HG03064 (cell line): ENCODE data around the gene ADAM20.
"Not testable (repeated sequence)": the region's sequence is repeated elsewhere in the genome, so short reads cannot be mapped to it uniquely, and the experiment has no call there.

Experiments used
- ATAC-seq: cut with Tn5 transposase; IDR thresholded peaks from one replicate; pipeline ENCODE4 v1.9.1; 2021; ENCODE audit warnings: low read depth; ENCODE audit not compliant: unreplicated experiment

ADAM20 gene

DNA sequence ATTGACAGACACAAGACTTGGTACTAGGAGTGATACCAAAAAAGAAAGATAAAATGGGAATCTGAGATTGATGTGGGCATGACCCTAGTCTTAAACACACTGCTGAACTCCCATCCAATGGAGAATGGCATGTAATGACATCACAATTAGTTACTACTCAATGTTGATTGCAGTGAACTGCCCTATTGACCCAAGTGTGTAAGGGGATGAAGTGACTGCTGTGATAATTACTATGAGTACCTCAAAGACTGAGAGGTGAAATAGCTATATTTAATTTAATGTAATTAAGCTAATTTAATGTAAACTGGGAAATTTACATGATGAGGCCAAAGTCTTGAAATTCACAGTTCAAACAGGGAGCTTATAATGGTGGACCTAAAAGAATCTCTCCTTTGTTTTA lies at the start of gene ADAM20:
Gene ADAM20, minus strand, starts transcription at position 101 of the 400 bp plus-strand sequence. CDS start 10,247 bp downstream, outside the sequence.
- ATAC-seq: no peak

DNA sequence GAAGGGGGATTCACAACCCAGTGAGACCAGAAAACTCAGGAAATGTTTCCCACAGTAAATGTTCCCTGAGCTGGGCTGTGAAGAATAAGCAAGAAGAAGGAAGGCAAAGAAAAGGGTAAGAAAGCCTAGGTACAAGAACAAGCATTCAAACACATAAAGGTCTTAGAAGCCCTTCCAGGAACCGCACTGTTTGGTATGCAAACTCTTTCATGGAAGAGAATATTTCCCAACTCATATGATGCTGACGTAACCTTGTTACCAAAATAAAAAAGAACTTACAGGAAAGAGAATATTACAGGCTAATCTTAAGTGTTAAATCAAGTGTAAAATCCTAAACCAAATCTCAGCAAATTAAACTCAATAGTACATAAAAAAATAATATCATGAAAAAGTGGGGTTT lies 42.1 kb upstream of the ADAM20 start:
- no peak for ATAC-seq

DNA sequence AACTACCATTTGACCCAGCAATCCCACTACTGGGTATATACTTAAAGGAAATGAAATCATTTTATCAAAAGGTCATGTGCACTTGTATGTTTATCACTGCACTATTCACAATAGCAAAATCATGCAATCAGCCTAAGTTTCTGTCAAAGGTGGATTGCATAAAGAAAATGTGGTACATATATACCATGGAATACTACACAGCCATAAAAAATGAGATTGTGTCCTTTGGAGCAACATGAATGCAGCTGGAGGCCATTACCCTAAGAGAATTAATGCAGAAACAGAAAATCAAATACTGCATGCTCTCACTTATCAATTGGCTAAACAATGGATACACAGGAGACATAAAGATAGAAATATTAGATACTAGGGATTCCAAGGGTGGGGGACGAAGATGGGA lies 38.2 kb upstream of the ADAM20 start:
- ATAC-seq: no peak

DNA sequence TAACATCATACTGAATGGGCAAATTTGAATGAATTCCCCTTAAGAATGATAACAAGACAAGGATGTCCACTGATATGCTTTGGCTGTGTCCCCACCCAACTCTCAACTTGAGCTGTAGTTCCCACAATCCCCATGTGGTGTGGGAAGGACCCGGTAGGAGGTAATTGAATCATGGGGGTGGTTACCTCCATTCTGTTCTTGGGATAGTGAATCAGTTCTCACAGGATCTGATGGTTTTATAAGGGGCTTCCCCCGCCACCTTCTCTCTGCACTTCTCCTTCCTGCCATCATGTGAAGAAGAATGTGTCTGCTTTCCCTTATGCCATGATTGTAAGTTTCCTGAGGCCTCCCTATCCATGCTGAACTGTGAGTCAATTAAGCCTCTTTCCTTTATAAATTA lies 36.3 kb upstream of the ADAM20 start:
- ATAC-seq: no peak

DNA sequence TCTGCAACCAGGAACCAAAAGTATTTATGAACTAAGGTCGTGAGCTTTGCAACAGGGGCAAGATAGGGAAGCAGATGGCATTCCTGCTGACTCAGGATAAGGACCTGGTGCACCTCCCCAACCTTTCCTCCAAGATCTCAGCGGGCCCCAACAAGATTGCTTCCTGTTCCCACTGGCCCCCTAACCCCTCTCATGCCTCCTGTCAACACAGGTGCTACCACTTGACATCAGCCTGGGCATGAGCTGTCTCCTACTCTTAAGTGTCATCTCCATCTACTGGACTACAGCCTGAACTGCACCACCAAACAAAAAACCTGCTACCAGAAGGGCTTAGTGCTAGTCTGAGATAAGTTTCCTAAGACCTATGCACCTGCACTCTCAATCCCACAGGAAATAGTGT lies 33.0 kb upstream of the ADAM20 start:
- no peak for ATAC-seq

DNA sequence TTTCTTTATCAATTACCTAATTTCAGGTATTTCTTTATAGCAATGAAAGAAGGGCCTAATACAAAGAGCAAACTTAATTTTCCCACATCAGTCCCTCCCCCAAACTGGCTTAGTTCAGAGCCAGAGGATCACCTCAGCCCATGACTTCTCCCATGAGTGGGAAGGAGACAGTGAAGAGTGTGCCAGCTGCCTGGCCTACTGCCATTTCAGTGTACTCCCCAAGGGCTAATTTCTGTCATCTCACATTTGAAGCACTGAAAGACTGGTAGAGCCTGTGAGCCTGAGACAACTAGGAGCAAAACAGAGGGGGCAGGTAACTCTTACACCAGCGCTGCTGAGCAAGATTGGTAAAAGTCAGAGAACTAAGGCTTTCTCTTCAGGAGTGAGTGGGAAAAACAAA lies 29.1 kb upstream of the ADAM20 start:
- ATAC-seq: no peak

DNA sequence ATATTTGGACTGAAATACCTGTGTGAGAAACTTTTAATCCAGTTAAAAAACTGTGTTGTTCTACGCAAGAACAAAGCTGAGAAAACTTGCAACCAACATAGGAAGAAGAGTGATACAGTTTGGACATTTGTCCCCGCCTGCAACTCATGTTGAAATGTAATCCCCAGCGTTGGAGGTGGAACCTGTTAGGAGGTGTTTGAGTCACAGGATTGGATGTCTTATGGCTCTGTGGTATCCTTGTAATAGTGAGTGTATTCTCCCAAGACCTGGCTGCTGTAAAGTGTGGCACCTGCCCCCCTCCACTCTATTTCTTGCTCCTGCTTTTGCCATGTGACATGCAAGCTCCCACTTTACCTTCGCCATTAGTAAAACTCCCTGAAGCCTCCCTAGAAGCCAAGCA lies 28.6 kb upstream of the ADAM20 start:
- ATAC-seq: no peak

DNA sequence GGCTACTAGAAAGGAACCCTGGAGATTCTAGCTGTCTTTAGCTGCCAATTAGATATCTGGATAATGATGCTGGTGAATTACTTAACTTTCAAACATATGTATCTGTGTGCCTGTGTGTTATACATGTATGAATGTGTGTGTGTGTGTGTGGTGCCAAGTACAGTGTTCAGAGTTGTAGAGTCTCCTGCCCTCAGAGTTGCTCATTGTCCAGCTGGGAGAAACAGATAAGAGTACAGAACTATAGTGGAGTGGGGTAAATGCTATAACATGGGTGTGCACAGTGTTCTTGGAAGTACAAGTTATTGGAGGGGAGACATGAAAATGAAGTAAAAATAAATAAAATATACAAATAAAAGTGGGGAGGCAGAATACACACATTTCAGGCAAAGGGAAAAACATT lies 23.6 kb upstream of the ADAM20 start:
- ATAC-seq: no peak

DNA sequence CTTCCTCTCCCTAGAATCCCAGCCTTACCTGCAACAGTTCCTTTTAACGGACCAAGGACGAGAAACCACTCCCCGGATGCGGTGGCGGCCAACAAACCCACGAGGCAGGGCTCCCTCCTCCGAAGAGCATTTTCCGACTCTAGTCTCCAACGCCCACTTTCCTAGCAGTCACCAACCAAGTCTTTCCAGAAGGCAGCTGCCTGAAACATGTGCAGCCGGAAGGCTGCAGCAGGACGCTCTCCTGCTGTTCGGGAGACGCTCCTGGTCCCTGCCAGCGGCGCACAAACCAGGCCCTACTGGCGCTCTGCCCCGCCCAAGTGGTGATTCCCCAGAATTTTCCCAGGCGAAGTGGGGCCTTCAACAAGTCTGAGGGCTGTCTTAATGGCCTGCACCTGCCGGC lies 21.1 kb upstream of the ADAM20 start:
- ATAC-seq: no peak

DNA sequence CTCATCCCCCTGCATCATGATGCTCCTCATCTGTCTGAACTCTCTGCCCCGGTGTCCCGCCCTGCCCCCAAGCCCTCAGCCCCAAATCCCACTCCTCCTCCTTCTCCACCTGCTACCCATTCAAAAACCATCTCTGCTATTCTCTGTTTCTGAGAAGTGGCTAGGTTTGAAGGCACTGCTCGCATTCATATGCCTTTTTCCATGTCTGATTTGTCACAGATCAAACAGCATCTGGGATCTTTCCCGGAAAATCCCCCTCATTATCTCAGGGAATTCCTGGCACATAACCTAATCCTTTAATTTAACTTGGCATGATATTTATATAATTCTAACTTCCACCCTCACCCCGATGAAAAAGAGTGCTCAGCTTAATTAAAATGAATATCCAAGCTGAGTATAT lies 3.3 kb upstream of the ADAM20 start:
- no peak for ATAC-seq

DNA sequence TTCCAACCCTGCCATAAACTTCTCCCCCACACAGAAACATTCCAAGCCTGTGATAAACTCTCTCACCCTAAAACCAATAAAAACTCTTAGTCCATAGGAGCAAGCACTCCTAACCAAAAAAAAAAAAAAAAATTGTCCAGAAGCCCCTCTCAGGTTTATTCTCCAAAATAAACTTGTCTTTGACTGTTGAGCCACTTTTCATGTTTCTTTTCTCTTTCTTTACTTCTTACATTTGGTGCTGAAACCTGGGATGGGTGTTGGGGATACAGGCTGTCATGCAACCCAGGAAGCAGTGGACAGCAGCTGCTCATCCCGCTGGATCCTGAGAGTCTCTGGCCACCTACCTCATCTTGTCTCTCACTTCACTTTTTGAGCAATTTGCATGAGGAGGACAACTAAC lies 2.0 kb upstream of the ADAM20 start:
- no peak for ATAC-seq

DNA sequence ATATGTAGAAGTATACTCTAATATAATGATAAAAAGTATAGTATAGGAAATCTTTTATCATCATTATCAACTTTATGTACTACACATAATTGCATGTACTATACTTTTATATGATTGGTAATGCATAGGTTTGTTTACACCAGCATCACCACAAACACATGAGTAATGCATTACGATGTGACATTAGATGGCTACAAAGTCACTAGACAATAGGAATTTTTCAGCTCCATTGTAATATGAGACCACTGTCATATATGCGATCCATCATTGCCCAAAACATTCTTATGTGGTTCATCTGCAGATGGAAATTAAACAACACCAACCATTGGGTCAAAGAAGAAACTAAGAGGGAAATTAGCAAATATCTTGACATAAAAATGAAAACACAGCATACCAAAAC lies 4.4 kb downstream of the ADAM20 start:
- no peak for ATAC-seq

DNA sequence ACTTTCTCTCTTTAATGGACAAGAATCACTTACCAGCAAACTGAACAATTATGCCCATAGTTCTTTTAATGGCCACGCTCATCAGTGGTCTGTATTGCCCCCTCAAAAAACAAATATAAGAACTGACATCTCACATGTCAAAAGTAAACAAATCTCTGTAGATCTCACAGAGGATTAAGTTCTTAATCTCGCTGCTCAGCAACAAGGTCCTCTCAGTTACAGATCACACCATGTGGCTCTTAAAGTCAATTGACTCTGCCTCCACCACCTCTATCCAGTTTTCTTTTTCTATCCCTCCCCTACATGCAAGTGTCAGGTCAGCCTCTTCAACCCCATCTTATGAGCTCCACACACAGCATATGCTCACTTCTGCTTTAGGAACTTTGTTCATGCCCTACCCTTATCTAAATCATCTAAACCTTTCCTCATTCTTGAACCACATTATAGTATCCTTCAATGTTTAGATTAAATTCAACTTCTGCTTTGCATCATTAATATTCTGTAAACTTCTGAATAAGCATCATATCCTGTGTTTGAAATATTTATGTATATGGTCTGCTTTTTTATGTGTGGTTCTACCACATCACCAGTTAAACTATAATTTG lies 7.2 kb downstream of the ADAM20 start:
- no peak for ATAC-seq

DNA sequence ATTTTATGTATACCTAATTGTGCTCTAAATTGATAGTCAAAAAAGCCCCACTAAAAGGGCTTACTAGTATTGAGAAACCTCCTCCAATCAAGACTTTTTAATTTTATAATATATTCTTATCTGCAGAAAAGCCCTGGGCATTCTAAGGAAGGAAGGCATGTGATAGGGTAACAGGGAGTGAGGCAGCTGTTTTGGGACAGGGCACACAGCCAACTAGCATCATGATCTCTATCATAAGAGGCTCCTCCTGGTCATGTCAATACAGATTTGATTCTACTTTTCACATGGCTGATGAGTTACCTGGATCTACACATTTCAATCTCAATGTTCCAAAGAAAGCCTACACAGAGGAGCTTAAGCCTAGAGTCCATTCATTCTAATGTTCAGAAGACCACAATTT lies 9.1 kb downstream of the ADAM20 start:
- no peak for ATAC-seq

DNA sequence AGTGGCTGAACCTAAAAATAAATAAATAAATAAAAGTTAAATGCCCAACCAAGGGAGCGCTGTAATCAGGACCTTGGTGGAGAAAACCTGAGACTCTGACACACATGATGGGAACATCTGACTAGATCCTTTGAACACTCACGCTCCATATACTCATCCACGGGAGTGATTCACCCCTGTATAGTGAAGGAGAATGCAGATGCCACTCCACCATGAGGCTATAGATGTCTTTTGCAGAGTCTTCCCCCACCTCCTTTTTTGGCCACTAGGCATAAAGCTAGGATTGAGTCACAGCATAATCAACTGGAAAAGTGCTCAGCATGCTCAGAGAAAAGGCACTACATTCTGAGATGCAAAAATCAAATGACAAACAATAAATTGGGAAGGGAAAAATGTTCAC lies 19.0 kb downstream of the ADAM20 start:
- ATAC-seq: no peak

DNA sequence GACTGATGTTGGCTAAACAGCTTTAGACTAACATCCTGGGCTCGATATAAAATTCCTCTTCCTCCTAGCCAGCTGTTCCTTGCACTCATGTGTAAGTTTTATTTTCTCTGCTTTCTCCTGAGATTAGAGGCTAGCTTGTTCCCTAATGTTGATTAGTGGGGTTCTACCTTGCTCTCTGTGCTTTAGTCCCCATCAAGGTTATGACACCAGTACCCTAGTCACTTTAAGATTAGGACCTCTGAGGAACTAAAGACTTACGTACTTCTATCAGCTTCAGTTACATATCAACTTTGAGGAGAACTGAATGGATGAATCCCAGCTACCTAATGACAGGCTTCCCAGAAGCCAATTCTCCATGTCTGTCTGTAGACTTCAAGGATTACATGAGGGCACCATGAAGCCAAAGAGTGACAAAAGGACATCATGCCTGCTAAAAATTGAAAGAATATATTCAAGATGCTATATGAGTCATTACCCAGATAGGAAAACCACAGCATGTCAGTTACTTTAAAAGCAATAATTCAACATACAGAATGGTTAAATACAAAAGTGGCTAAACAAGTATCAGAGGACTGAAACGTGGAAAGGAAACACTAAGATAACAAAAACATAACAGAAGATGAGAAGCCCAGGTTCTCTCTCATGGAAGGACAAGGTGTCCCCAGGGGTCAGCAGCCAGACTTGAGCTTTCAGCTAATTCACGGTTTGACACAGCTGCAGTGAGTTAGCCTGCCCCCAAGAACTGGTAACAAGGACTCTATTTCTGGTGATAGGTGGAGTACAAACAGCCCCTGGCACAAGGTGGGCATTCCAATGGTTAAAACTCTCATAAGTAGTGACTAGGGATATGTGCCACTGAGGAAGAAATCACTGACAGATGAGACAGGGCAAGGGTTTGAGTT lies 20.4 kb downstream of the ADAM20 start:
- ATAC-seq: no peak

DNA sequence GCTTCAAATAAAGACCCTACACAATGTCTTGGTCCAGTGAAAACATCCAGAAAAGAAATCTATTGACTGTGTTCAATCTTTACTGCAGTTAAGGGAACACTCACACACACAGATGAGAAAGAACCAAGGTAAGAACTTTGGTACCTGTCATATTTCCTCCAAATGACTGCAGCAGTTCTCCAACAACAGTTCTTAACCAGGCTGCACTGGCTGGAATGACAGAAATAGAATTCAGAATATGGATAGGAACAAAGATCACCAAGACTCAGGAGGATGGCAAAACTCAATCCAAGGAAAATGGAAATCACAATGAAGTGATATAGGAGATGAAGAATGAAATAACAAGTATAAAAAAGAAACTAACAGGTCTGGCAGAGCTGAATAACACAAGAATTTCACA lies 36.6 kb downstream of the ADAM20 start:
- no peak for ATAC-seq

DNA sequence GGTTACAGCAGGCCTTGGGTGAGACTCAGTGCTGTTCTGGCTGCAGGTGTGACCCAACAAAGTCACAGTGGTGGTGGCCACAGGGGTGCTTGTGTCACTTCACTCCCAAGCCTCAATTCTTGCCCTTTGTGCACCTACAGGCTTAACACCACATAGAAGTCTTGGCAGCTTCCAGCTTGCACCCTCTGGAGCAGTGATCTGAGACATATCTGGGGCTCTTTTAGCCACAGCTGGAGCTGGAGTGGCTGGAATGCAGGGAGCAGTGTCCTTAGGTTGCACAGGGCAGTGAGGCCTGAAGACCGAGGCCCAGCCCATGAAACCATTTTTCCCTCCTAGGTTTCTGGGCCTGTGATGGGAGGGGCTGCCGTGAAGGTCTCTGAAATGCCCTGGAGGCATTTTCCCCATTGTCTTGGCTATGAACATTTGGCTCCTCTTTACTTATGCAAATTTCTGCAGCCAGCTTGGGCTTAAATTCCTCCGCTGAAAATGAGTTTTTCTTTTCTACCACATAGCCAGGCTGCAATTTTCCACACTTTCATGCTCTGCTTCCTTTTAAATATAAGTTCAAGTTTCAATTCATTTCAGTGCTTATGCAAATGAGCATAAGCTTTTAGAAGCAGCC lies 45.1 kb downstream of the ADAM20 start:
- no peak for ATAC-seq

DNA sequence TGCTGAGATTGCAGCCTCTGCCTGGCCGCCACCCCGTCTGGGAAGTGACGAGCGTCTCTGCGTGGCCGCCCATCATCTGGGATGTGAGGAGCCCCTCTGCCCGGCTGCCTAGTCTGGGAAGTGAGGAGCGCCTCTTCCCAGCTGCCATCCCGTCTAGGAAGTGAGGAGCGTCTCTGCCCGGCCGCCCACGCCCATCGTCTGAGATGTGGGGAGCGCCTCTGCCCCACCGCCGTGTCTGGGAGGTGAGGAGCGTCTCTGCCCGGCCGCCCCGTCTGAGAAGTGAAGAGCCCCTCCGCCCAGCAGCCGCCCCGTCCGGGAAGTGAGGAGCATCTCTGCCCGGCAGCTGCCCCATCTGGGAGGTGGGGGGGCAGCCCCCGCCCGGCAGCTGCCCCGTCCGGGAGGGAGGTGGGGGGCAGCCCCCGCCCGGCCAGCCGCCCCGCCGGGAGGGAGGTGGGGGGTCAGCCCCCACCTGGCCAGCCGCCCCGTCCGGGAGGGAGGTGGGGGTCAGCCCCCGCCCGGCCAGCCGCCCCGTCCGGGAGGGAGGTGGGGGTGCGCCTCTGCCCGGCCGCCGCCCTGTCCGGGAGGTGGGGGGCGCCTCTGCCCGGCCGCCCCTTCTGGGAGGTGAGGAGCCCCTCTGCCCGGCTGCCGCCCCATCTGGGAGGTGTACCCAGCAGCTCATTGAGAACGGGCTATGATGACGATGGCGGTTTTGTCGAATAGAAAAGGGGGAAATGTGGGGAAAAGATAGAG lies 57.3 kb downstream of the ADAM20 start:
- not testable (repeated sequence) for ATAC-seq

DNA sequence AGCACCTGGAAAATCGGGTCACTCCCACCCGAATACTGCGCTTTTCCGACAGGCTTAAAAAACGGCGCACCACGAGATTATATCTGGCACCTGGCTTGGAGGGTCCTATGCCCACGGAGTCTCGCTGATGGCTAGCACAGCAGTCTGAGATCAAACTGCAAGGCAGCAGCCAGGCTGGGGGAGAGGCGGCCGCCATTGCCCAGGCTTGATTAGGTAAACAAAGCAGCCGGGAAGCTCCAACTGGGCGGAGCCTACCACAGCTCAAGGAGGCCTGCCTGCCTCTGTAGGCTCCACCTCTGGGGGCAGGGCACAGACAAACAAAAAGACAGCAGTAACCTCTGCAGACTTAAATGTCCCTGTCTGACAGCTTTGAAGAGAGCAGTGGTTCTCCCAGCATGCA lies 59.3 kb downstream of the ADAM20 start:
- not testable (repeated sequence) for ATAC-seq

DNA sequence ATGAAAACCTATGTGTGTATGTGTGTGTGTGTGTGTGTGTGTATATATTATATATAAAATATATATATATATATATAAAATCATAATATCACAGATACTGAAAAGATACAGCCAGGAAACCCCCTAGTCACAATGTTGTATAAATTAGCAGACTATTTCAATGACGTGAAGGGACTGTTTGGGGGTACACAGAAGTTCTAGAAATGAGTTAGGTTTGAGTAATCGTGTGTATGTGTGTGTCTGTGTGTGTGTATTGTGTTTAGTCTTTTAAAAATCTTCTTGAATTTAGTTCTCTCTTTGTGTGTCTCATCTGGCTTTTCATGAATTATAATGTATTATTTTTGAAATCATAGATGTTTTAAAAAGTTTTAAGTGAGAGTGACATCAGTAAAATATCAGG lies 61.0 kb downstream of the ADAM20 start:
- ATAC-seq: no peak
